Vagina (tissue), 2 donors: ENCODE measurements around the gene DOK7. TPM values are rescaled to one million over a fixed set of nuclear protein-coding genes. Genes with fewer than 3 reads are reported as not detected.

Experiments used
- DNase-seq, 2 donors: peaks; one replicate each; pipeline ENCODE4 v3.0.0-alpha.2; 2017; ENCODE audit errors: extremely low spot score in 2 of 2
- H3K27ac ChIP-seq: fragments of 200-600 bp; sonication (generic); one replicate; pipeline ENCODE4 v1.5.1; 2019
- H3K27me3 ChIP-seq: fragments of 200-600 bp; sonication (generic); one replicate; pipeline ENCODE4 v1.5.1; 2019
- H3K36me3 ChIP-seq, 2 donors: fragments of 200-600 bp; sonication (generic); one replicate each; pipeline ENCODE4 v1.5.1; 2017 to 2019
- H3K4me1 ChIP-seq: fragments of 200-600 bp; sonication (generic); one replicate; pipeline ENCODE4 v1.5.1; 2019
- H3K4me3 ChIP-seq, 2 donors: fragments of 200-600 bp; sonication (generic); 1 replicate in 1 of 2; 2 replicates in 1 of 2; pipeline ENCODE4 v1.5.1; 2016 to 2019
- H3K9me3 ChIP-seq: fragments of 200-600 bp; sonication (generic); one replicate; pipeline ENCODE4 v1.5.1; 2019
- POLR2A ChIP-seq, 2 donors: fragments of 450-650 bp; IDR thresholded peaks; one replicate each; pipeline ENCODE4 v1.6.1; 2017; ENCODE audit warnings: antibody characterized with exemption in 2 of 2, mild to moderate bottlenecking in 2 of 2, moderate library complexity in 2 of 2
- POLR2AphosphoS5 ChIP-seq, 2 donors: sonication (generic); formaldehyde crosslinking; IDR thresholded peaks; one replicate each; pipeline ENCODE4 v1.9.0; 2017; ENCODE audit warnings: antibody characterized with exemption in 2 of 2, mild to moderate bottlenecking in 2 of 2, low read depth in 1 of 2; ENCODE audit not compliant: insufficient read depth in 1 of 2
- intact Hi-C: fragments of 100-400 bp; cut with DNase I; formaldehyde crosslinking; loops from one replicate; pipeline ENCODE4 v1.15.1; 2023
- total RNA-seq: library from RNA; depleted of rRNA; stranded (reverse); fragments of >200 nt; gene quantifications from one replicate; pipeline ENCODE4 v1.2.3, GENCODE V29; 2016
- TF ChIP-seq, protein P1 (sequence below), 3 experiments: fragments of 450-650 bp in 2 of 3; fragments of 200-600 bp in 1 of 3; sonication (generic) in 1 of 3; IDR thresholded peaks; one replicate each; pipeline ENCODE4 v1.5.1; 2017 to 2019; ENCODE audit warnings: antibody characterized with exemption in 3 of 3, mild to moderate bottlenecking in 2 of 3, moderate library complexity in 2 of 3

DOK7 gene
- total RNA-seq, 1 donor from 2014 or later: 4.7 TPM

DNA sequence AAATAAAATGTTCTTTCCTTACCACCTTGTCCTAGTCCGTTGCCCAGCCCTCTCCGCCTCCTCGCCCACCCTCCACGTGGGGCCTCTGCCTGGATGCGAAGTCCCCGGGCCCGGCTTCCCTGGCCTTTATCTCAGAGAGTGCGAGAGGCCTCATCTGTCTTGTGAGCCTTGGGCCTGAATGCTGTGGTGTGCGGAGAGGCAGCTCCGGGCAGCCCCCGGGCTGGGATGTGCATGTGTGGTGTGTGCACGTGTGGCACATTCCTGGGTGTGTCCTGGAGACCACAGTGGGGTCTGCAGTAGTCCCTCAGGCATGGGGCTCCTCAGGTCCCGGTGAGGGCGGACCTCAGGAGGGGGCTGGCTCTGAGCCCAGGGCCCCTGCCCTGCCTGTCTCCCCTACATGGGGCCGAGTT is 31.4 kb downstream of the DOK7 start:
- intact Hi-C loops: no loop called here
- TF ChIP-seq POLR2A (IDR thresholded peaks at IDR 0.05) (no peak), POLR2AphosphoS5 (IDR thresholded peaks at IDR 0.05; ENCODE audit: insufficient read depth in 1 of 2, low read depth in 1 of 2) (no peak)
- TF ChIP-seq, protein P1, sequence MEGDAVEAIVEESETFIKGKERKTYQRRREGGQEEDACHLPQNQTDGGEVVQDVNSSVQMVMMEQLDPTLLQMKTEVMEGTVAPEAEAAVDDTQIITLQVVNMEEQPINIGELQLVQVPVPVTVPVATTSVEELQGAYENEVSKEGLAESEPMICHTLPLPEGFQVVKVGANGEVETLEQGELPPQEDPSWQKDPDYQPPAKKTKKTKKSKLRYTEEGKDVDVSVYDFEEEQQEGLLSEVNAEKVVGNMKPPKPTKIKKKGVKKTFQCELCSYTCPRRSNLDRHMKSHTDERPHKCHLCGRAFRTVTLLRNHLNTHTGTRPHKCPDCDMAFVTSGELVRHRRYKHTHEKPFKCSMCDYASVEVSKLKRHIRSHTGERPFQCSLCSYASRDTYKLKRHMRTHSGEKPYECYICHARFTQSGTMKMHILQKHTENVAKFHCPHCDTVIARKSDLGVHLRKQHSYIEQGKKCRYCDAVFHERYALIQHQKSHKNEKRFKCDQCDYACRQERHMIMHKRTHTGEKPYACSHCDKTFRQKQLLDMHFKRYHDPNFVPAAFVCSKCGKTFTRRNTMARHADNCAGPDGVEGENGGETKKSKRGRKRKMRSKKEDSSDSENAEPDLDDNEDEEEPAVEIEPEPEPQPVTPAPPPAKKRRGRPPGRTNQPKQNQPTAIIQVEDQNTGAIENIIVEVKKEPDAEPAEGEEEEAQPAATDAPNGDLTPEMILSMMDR (IDR thresholded peaks at IDR 0.05): no peak
- Histone ChIP-seq H3K27me3 (no peaks in the 10 kb centered on the region), H3K4me3 (no peak overlapping the region), H3K9me3 (no peaks in the 10 kb centered on the region), H3K4me1 (no peaks in the 10 kb centered on the region), H3K36me3 (no peaks in the 10 kb centered on the region), H3K27ac (no peak overlapping the region)
- no peak for DNase-seq

GRCh38 chr4:3495204-3495975 is 32.3 kb downstream of the DOK7 start:
- intact Hi-C loops: no loop called here
- no peaks in the 10 kb centered on the region for H3K27me3 ChIP-seq
- H3K4me1 ChIP-seq: no peaks in the 10 kb centered on the region
- H3K4me3 ChIP-seq: no peak overlapping the region
- no peaks in the 10 kb centered on the region for H3K36me3 ChIP-seq
- TF ChIP-seq POLR2A (IDR thresholded peaks at IDR 0.05) (no peak), POLR2AphosphoS5 (IDR thresholded peaks at IDR 0.05; ENCODE audit: insufficient read depth in 1 of 2, low read depth in 1 of 2) (no peak)
- TF ChIP-seq, protein P1 (IDR thresholded peaks at IDR 0.05): no peak
- H3K27ac ChIP-seq: no peak overlapping the region
- no peak for DNase-seq
- H3K9me3 ChIP-seq: no peaks in the 10 kb centered on the region

- Histone ChIP-seq H3K27me3 (no peaks in the 10 kb centered on the region), H3K9me3 (no peaks in the 10 kb centered on the region), H3K27ac (no peak overlapping the region), H3K4me3 (no peak overlapping the region), H3K36me3 (no peaks in the 10 kb centered on the region), H3K4me1 (no peaks in the 10 kb centered on the region)
- TF ChIP-seq POLR2A (IDR thresholded peaks at IDR 0.05): no peak
- TF ChIP-seq, protein P1 (IDR thresholded peaks at IDR 0.05): no peak
- TF ChIP-seq POLR2AphosphoS5 (IDR thresholded peaks at IDR 0.05; ENCODE audit: insufficient read depth in 1 of 2, low read depth in 1 of 2): no peak
- DNase-seq: no peak
- intact Hi-C loops: no loop called here
Observed at GRCh38 chr4:3496021-3496420, 32.9 kb downstream of the DOK7 start.

DNA sequence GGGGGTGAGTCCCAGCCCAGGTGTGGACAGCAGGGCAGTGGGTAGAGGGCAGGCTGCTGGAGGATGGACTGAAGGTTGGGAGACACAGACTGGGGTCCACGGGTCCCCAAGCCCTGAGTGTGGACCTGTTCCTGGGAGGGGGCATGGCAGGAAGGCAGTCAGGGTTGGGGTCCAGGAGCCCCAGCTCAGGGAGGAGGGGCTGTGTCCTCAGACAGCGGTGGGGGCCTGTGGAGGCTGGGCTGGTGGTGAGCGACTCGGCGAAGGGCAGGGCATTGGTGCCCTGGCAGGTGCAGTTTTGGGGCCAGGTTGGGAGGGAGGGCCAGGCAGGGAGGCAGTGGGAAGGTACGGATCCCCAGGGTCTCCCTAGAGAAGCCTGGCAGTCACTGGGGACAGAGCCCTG is 34.0 kb downstream of the DOK7 start:
- no peak for TF ChIP-seq POLR2AphosphoS5 (IDR thresholded peaks at IDR 0.05; ENCODE audit: insufficient read depth in 1 of 2, low read depth in 1 of 2)
- TF ChIP-seq POLR2A (IDR thresholded peaks at IDR 0.05): no peak
- TF ChIP-seq, protein P1 (IDR thresholded peaks at IDR 0.05): no peak
- no peak for DNase-seq
- Histone ChIP-seq H3K27ac (no peak overlapping the region), H3K27me3 (no peaks in the 10 kb centered on the region), H3K9me3 (no peaks in the 10 kb centered on the region), H3K4me3 (no peak overlapping the region), H3K4me1 (no peaks in the 10 kb centered on the region), H3K36me3 (no peaks in the 10 kb centered on the region)
- intact Hi-C loops: no loop called here
